H1 (cell line): ENCODE measurements around the gene FZD4. TPM values are rescaled to one million over a fixed set of nuclear protein-coding genes. Genes with fewer than 3 reads are reported as not detected.

ENCODE experiments used
- CTCF ChIA-PET: fragments of 300-600 bp; sonication (Branson Sonifier 250); formaldehyde crosslinking; loops from one replicate; lab custom pipeline; 2021; ENCODE audit not compliant: partially characterized antibody; lab: Charles Lee
- POLR2A ChIA-PET: fragments of 300-600 bp; sonication (Branson Sonifier 250); formaldehyde crosslinking; loops from one replicate; lab custom pipeline; 2021; ENCODE audit warnings: inconsistent platforms; ENCODE audit not compliant: partially characterized antibody; lab: Charles Lee
- DNase-seq, 2 experiments: peaks; one replicate each; pipeline versions ENCODE4 v3.0.0 to v3.0.0-alpha.2; 2010 to 2022; ENCODE audit warnings: low spot score in 2 of 2, low read depth in 1 of 2, mixed read lengths in 1 of 2
- FAIRE-seq: peaks from 2 replicates; lab custom pipeline; 2011; peaks lifted over from hg19 to GRCh38; lab: Jason Lieb, UNC
- H2AFZ ChIP-seq: 2 replicates; pipeline ENCODE4 v1.8.1; 2012; ENCODE audit warnings: low read length, inconsistent platforms
- H2AK5ac ChIP-seq: 2 replicates; pipeline ENCODE4 v1.6.1; 2013; ENCODE audit warnings: low read depth, low read length
- H2BK120ac ChIP-seq: replicated peaks from 2 replicates; pipeline ENCODE3; 2013; ENCODE audit warnings: low read depth, low read length, inconsistent platforms
- H2BK12ac ChIP-seq: 2 replicates; pipeline ENCODE4 v1.6.1; 2013; ENCODE audit warnings: low read depth, low read length
- H2BK15ac ChIP-seq: 2 replicates; pipeline ENCODE4 v1.6.1; 2013; ENCODE audit warnings: low read length
- H2BK20ac ChIP-seq: 2 replicates; pipeline ENCODE4 v1.6.1; 2013; ENCODE audit warnings: low read length
- H2BK5ac ChIP-seq: 2 replicates; pipeline ENCODE4 v1.6.1; 2013; ENCODE audit warnings: low read depth, low read length
- H3K14ac ChIP-seq: 2 replicates; pipeline ENCODE4 v1.6.1; 2013; ENCODE audit warnings: inconsistent platforms; ENCODE audit not compliant: insufficient read length
- H3K18ac ChIP-seq: 2 replicates; pipeline ENCODE4 v1.6.1; 2013; ENCODE audit warnings: low read length; ENCODE audit errors: extremely low read depth
- H3K23ac ChIP-seq: 2 replicates; pipeline ENCODE4 v1.6.1; 2013; ENCODE audit warnings: inconsistent platforms; ENCODE audit not compliant: insufficient read length
- H3K23me2 ChIP-seq: 2 replicates; pipeline ENCODE4 v1.6.1; 2013; ENCODE audit warnings: low read depth, low read length
- H3K27ac ChIP-seq: 2 replicates; pipeline ENCODE4 v1.6.1; 2011; ENCODE audit warnings: low read depth, low read length, inconsistent platforms
- H3K27me3 ChIP-seq, 4 experiments: replicated peaks in 1 of 4; 1 replicate in 1 of 4; 2 replicates in 3 of 4; pipeline versions ENCODE4 v1.6.1 to v1.8.1; 2011 to 2013; ENCODE audit warnings: low read length in 3 of 4, mild to moderate bottlenecking in 3 of 4, inconsistent platforms in 2 of 4, mixed read lengths in 2 of 4, moderate library complexity in 1 of 4; ENCODE audit not compliant: control insufficient read depth in 3 of 4, insufficient read depth in 3 of 4; ENCODE audit errors: extremely low read depth in 1 of 4
- H3K36me3 ChIP-seq, 4 experiments: 2 replicates each; pipeline versions ENCODE4 v1.6.1 to v1.8.1; 2011 to 2013; ENCODE audit warnings: mild to moderate bottlenecking in 4 of 4, low read length in 3 of 4, moderate library complexity in 2 of 4, control low read depth in 1 of 4, inconsistent platforms in 1 of 4; ENCODE audit not compliant: insufficient read depth in 4 of 4, control insufficient read depth in 2 of 4
- H3K4ac ChIP-seq: replicated peaks from 2 replicates; pipeline ENCODE3; 2013; ENCODE audit warnings: low read length, low read depth, mixed read lengths, inconsistent platforms; ENCODE audit not compliant: insufficient read length
- H3K4me1 ChIP-seq, 4 experiments: replicated peaks in 1 of 4; 1 replicate in 1 of 4; 2 replicates in 3 of 4; pipeline versions ENCODE4 v1.6.1 to v1.8.1; 2011 to 2013; ENCODE audit warnings: low read length in 3 of 4, inconsistent platforms in 2 of 4, mixed read lengths in 1 of 4; ENCODE audit not compliant: insufficient read depth in 4 of 4, control insufficient read depth in 3 of 4
- H3K4me2 ChIP-seq, 2 experiments: 2 replicates each; pipeline versions ENCODE4 v1.6.1 to v1.8.1; 2011 to 2013; ENCODE audit warnings: low read depth in 2 of 2, low read length in 2 of 2, control low read depth in 1 of 2, inconsistent platforms in 1 of 2, mild to moderate bottlenecking in 1 of 2; ENCODE audit not compliant: insufficient read depth in 1 of 2
- H3K4me3 ChIP-seq, 4 experiments: fragments of 200-600, 300-600 bp in 1 of 4; sonication (generic), shearing (Covaris generic), sonication (Bioruptor Twin) in 1 of 4; 2 replicates each; pipeline versions ENCODE4 v1.5.1 to v1.8.1; 2011 to 2016; ENCODE audit warnings: low read length in 4 of 4, low read depth in 3 of 4, control low read depth in 2 of 4, inconsistent platforms in 2 of 4, mild to moderate bottlenecking in 2 of 4, mixed read lengths in 1 of 4, moderate library complexity in 1 of 4; ENCODE audit not compliant: insufficient read depth in 2 of 4; ENCODE audit errors: extremely low read depth in 1 of 4
- H3K56ac ChIP-seq: replicated peaks from 2 replicates; pipeline ENCODE3; 2013; ENCODE audit warnings: low read depth, mild to moderate bottlenecking, mixed read lengths, low read length, inconsistent platforms; ENCODE audit not compliant: insufficient read length
- H3K79me1 ChIP-seq: 2 replicates; pipeline ENCODE4 v1.6.1; 2013; ENCODE audit warnings: low read depth, low read length, control low read depth
- H3K79me2 ChIP-seq, 2 experiments: 2 replicates each; pipeline versions ENCODE4 v1.6.1 to v1.8.1; 2012 to 2013; ENCODE audit warnings: low read length in 2 of 2, mild to moderate bottlenecking in 2 of 2, inconsistent platforms in 1 of 2; ENCODE audit not compliant: insufficient read depth in 2 of 2, control insufficient read depth in 1 of 2
- H3K9ac ChIP-seq, 4 experiments: replicated peaks in 1 of 4; 1 replicate in 1 of 4; 2 replicates in 3 of 4; pipeline versions ENCODE4 v1.6.1 to v1.8.1; 2011 to 2013; ENCODE audit warnings: low read depth in 3 of 4, low read length in 3 of 4, control low read depth in 2 of 4, mild to moderate bottlenecking in 2 of 4, moderate library complexity in 2 of 4, inconsistent platforms in 1 of 4; ENCODE audit errors: extremely low read depth in 1 of 4
- H3K9me3 ChIP-seq, 2 experiments: 2 replicates each; pipeline versions ENCODE4 v1.6.1 to v1.8.1; 2012 to 2013; ENCODE audit warnings: mild to moderate bottlenecking in 2 of 2, moderate library complexity in 2 of 2, control low read depth in 1 of 2, inconsistent platforms in 1 of 2, low read depth in 1 of 2, low read length in 1 of 2, mixed read lengths in 1 of 2; ENCODE audit not compliant: insufficient read depth in 2 of 2
- H4K20me1 ChIP-seq, 2 experiments: replicated peaks in 1 of 2; 2 replicates each; pipeline versions ENCODE3 to v1.8.1; 2011 to 2013; ENCODE audit warnings: inconsistent platforms in 2 of 2, low read length in 2 of 2, mild to moderate bottlenecking in 1 of 2; ENCODE audit not compliant: insufficient read depth in 2 of 2, control insufficient read depth in 1 of 2
- H4K5ac ChIP-seq: 2 replicates; pipeline ENCODE4 v1.6.1; 2013; ENCODE audit warnings: low read length, low read depth, mixed read lengths, inconsistent platforms; ENCODE audit not compliant: insufficient read length
- H4K8ac ChIP-seq: 2 replicates; pipeline ENCODE4 v1.8.0; 2013; ENCODE audit warnings: mild to moderate bottlenecking, moderate library complexity, low read length, inconsistent platforms; ENCODE audit not compliant: insufficient read depth; ENCODE audit errors: extremely low read depth
- H4K91ac ChIP-seq: replicated peaks from 2 replicates; pipeline ENCODE3; 2013; ENCODE audit warnings: low read length, mixed read lengths, inconsistent platforms; ENCODE audit not compliant: insufficient read length
- ATF3 ChIP-seq: IDR thresholded peaks from 2 replicates; pipeline ENCODE4 v1.6.1; 2011; ENCODE audit warnings: low read depth, mild to moderate bottlenecking, low read length; ENCODE audit not compliant: insufficient read depth
- CHD2 ChIP-seq: IDR thresholded peaks from 2 replicates; pipeline ENCODE4 v1.6.1; 2012; ENCODE audit warnings: low read length, improper control_type of control experiment
- EGR1 ChIP-seq: IDR thresholded peaks from 2 replicates; pipeline ENCODE4 v1.6.1; 2011; ENCODE audit warnings: low read depth, low read length, borderline replicate concordance
- EZH2 ChIP-seq: fragments of 200-600 bp; sonication (generic); IDR thresholded peaks from 2 replicates; pipeline ENCODE4 v1.7.1; 2012; ENCODE audit warnings: low read depth, mild to moderate bottlenecking, moderate library complexity, low read length, inconsistent platforms; ENCODE audit not compliant: severe bottlenecking
- GABPA ChIP-seq: IDR thresholded peaks from 2 replicates; pipeline ENCODE4 v1.6.1; 2011; ENCODE audit warnings: mild to moderate bottlenecking, low read length, moderate library complexity, borderline replicate concordance; ENCODE audit not compliant: insufficient read depth
- RAD21 ChIP-seq, 2 experiments: IDR thresholded peaks in 1 of 2; conservative IDR thresholded peaks in 1 of 2; 2 replicates each; pipeline ENCODE4 v1.6.1; 2011; ENCODE audit warnings: low read depth in 2 of 2, low read length in 2 of 2, improper control_type of control experiment in 1 of 2, inconsistent platforms in 1 of 2, mild to moderate bottlenecking in 1 of 2, moderate library complexity in 1 of 2
- SIN3A ChIP-seq, 2 experiments: IDR thresholded peaks in 1 of 2; conservative IDR thresholded peaks in 1 of 2; 2 replicates each; pipeline ENCODE4 v1.6.1; 2011 to 2012; ENCODE audit warnings: low read length in 2 of 2, improper control_type of control experiment in 1 of 2, low read depth in 1 of 2, mild to moderate bottlenecking in 1 of 2
- SIX5 ChIP-seq: IDR thresholded peaks from 2 replicates; pipeline ENCODE4 v1.6.1; 2011; ENCODE audit warnings: mild to moderate bottlenecking, low read depth, low read length
- TBP ChIP-seq: IDR thresholded peaks from 2 replicates; pipeline ENCODE4 v1.6.1; 2011; ENCODE audit warnings: low read depth, low read length, improper control_type of control experiment
- TCF12 ChIP-seq: IDR thresholded peaks from 2 replicates; pipeline ENCODE4 v1.6.1; 2011; ENCODE audit warnings: low read depth, mild to moderate bottlenecking, low read length
- WGBS, 2 experiments: shearing (Covaris generic) in 1 of 2; methylation state at CpG; one replicate each; pipeline versions ENCODE4 v1.1.6 to v1.1.7; 2013 to 2015; ENCODE audit warnings: low lambda C conversion rate in 2 of 2, mixed read lengths in 2 of 2, inconsistent platforms in 1 of 2, low coverage in 1 of 2, missing lambda C conversion rate in 1 of 2; ENCODE audit not compliant: insufficient replicate concordance in 2 of 2, insufficient coverage in 1 of 2, insufficient read length in 1 of 2; ENCODE audit errors: extremely low coverage in 1 of 2, missing lambda C conversion rate in 1 of 2; 5-methylcytosine and 5-hydroxymethylcytosine counted together
- polyA plus RNA-seq, 7 experiments: library from polyadenylated mRNA; depleted of rRNA in 3 of 7; stranded (reverse) in 5 of 7; unstranded in 2 of 7; fragments of >200 nt in 5 of 7; fragments of 200-250 nt in 2 of 7; gene quantifications; 1 replicate in 5 of 7; 2 replicates in 1 of 7; 4 replicates in 1 of 7; pipeline versions ENCODE4 v1.2.1 to v1.2.3, GENCODE V29; 2011 to 2013; ENCODE audit warnings: missing spikeins in 2 of 7, mixed read lengths in 2 of 7
- total RNA-seq: library from RNA; stranded (reverse); fragmentation: NEBNext Ultra II Directional; extraction: Animal tissue kit (Norgen Biotek cat#: 25700); gene quantifications from 2 replicates; pipeline ENCODE4 v1.2.1, GENCODE V29; 2021

The FZD4 gene
- total and polyA plus RNA-seq, 2 of the 8 experiments (the other 6 are each of a cell fraction or from before 2014, with no cell fraction given): 3.1 to 7.1 TPM

GRCh38 chr11:86923999-86924766 is 31.0 kb downstream of the FZD4 start:
- Histone ChIP-seq H3K9ac (no peak overlapping the region), H2BK15ac (no peak overlapping the region), H4K91ac (no peak overlapping the region), H2AK5ac (no peak overlapping the region), H4K20me1 (no peaks in the 10 kb centered on the region), H2AFZ (peak overlapping the region; percentile 60; the same call in 1 of the 2 replicates), H3K18ac (peak overlapping the region; percentile 25; the same call in 1 of the 2 replicates), H3K4me1 (peaks cover 0 to 10% (median 5%) of the 10 kb centered on the region in 4 experiments; a peak in 4 of 7 replicates), H3K27ac (peak overlapping the region; percentile 23; the same call in 1 of the 2 replicates), H3K79me1 (no peaks in the 10 kb centered on the region), H3K4me3 (peak overlapping the region in 1 of 4 experiments; percentile 27; a peak in 1 of 8 replicates), H2BK12ac (no peak overlapping the region), H3K36me3 (no peaks in the 10 kb centered on the region), H3K14ac (no peak overlapping the region), H2BK5ac (peak overlapping the region; percentile 47; the same call in 1 of the 2 replicates), H3K4me2 (peak overlapping the region; percentile 10 to 47), H2BK20ac (no peak overlapping the region), H3K79me2 (no peaks in the 10 kb centered on the region), H4K5ac (no peak overlapping the region), H3K56ac (no peak overlapping the region), H3K23ac (no peak overlapping the region), H3K27me3 (no peaks in the 10 kb centered on the region), H3K4ac (no peak overlapping the region), H4K8ac (no peak overlapping the region), H3K9me3 (no peaks in the 10 kb centered on the region), H2BK120ac (no peak overlapping the region), H3K23me2 (no peaks in the 10 kb centered on the region)
- ChIA-PET POLR2A (no interaction called here), CTCF (interaction anchor here (0.6 to 9.8 kb wide), 7 partner anchors 11 to 585 kb away, joined by 3 to 152 read pairs (median 3); no protein-coding TSS in a partner anchor)
- peak; percentile 90 for FAIRE-seq
- 51% methylated on average over 6 of the region's 6 CpGs; no CpG with 5 or more reads in 1 of the 2 experiments for WGBS, 2 experiments
- peak; percentile 57 to 60 for DNase-seq
- peak; percentile 45 to 81; a peak in 2 of 4 replicates for TF ChIP-seq SIN3A (conservative IDR thresholded peaks at IDR 0.05 in 1 of 2, IDR thresholded peaks at IDR 0.05 in 1 of 2; ENCODE audit: low read depth in 1 of 2, low read length in 2 of 2)
- no peak for TF ChIP-seq ATF3
- TF ChIP-seq RAD21 (IDR thresholded peaks at IDR 0.05 in 1 of 2, conservative IDR thresholded peaks at IDR 0.05 in 1 of 2; ENCODE audit: low read depth in 2 of 2, low read length in 2 of 2): peak in 1 of 2 experiments; percentile 7; a peak in 1 of 4 replicates
- TF ChIP-seq TCF12: peak; percentile 66; the same call in 1 of the 2 replicates
- TF ChIP-seq CHD2: 0 out of 2 replicates have a peak, but pooled peaks have one; percentile 27
- TF ChIP-seq TBP: peak; percentile 44; the same call in 1 of the 2 replicates
- no peak for TF ChIP-seq GABPA
- TF ChIP-seq SIX5: no peak
- TF ChIP-seq EZH2: no peak
- TF ChIP-seq EGR1: 0 out of 2 replicates have a peak, but pooled peaks have one; percentile 8
